ENCODE results near the gene SPIRE1.

DNA sequence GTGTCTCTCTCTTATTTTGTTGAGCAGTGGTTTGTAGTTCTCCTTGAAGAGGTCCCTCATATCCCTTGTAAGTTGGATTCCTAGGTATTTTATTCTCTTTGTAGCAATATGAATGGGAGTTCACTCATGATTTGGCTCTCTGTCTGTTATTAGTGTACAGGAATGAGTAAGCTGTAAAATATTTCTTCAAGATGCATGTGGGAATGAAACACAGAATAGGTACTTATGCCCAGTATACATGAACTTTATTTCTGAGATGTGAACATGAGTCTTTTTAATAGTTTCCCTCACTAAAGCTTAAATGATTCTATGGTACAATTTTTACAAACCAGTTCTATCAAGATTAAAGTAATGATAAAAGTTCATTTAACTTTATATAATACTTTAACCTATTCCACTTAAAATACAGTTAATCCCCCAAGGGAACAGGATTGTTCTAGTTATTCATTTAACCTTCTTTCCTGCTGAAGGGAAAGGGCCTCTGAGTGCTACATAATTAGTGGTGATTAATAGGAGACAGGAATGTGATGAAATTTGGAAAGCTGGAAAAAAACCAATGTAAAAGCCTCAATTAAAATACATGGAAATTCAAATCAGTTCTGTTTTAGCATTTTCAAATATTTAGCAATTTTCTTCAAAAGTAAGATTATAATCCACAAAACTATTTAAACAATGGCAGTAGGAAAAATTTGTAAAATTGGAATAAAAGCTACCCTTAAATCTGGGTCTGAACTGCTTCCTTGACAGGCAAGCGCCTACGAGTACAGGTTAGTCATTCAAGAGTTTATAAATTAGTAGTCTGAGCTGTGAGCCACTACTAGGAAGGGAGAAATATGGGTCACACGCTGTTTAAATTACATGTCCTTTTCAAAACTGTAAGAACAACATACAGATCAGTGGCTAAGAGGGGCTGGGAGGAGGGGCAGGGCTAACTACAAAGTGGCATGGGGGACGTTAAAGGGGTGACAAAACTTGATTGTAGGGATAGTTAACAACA lies 28.9 kb downstream of the SPIRE1 start:
- TF ChIP-seq, protein P1, sequence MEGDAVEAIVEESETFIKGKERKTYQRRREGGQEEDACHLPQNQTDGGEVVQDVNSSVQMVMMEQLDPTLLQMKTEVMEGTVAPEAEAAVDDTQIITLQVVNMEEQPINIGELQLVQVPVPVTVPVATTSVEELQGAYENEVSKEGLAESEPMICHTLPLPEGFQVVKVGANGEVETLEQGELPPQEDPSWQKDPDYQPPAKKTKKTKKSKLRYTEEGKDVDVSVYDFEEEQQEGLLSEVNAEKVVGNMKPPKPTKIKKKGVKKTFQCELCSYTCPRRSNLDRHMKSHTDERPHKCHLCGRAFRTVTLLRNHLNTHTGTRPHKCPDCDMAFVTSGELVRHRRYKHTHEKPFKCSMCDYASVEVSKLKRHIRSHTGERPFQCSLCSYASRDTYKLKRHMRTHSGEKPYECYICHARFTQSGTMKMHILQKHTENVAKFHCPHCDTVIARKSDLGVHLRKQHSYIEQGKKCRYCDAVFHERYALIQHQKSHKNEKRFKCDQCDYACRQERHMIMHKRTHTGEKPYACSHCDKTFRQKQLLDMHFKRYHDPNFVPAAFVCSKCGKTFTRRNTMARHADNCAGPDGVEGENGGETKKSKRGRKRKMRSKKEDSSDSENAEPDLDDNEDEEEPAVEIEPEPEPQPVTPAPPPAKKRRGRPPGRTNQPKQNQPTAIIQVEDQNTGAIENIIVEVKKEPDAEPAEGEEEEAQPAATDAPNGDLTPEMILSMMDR (IDR thresholded peaks at IDR 0.05; ENCODE audit: low read length) = no peak
- no peak for TF ChIP-seq EZH2 (IDR thresholded peaks at IDR 0.05; ENCODE audit: borderline replicate concordance, low read length)
